Activated naive CD8-positive, alpha-beta T cell treated with anti-CD3 and anti-CD28 coated beads, Interleukin-2, amount 50 U/mL, for 24 hours (primary cell): Measurements from ENCODE around the gene SDF4.

Experiments
- ATAC-seq: fragments of 150-1000 bp; cut with Tn5 transposase; one replicate; pipeline ENCODE4 v1.10.0; 2021
- DNase-seq: peaks from one replicate; pipeline ENCODE4 v3.0.0; 2021
- H3K27ac Mint-ChIP-seq: one replicate; pipeline ENCODE4 v1.8.0; 2021; ENCODE audit warnings: mild to moderate bottlenecking, mixed read lengths
- H3K27me3 Mint-ChIP-seq: one replicate; pipeline ENCODE4 v1.8.0; 2021; ENCODE audit warnings: mixed read lengths
- H3K36me3 Mint-ChIP-seq: one replicate; pipeline ENCODE4 v1.8.0; 2021; ENCODE audit warnings: low read depth, mixed read lengths
- H3K4me1 Mint-ChIP-seq: one replicate; pipeline ENCODE4 v1.8.0; 2021; ENCODE audit warnings: mixed read lengths
- H3K4me3 Mint-ChIP-seq: one replicate; pipeline ENCODE4 v1.8.0; 2021; ENCODE audit warnings: mild to moderate bottlenecking, moderate library complexity, mixed read lengths
- H3K9me3 Mint-ChIP-seq: one replicate; pipeline ENCODE4 v1.8.0; 2021; ENCODE audit warnings: mixed read lengths

The SDF4 gene

GRCh38 chr1:1173061-1173792 lies 58.6 kb downstream of the SDF4 start:
- ATAC-seq: no peak
- no peaks in the 10 kb centered on the region for H3K9me3 Mint-ChIP-seq

DNA sequence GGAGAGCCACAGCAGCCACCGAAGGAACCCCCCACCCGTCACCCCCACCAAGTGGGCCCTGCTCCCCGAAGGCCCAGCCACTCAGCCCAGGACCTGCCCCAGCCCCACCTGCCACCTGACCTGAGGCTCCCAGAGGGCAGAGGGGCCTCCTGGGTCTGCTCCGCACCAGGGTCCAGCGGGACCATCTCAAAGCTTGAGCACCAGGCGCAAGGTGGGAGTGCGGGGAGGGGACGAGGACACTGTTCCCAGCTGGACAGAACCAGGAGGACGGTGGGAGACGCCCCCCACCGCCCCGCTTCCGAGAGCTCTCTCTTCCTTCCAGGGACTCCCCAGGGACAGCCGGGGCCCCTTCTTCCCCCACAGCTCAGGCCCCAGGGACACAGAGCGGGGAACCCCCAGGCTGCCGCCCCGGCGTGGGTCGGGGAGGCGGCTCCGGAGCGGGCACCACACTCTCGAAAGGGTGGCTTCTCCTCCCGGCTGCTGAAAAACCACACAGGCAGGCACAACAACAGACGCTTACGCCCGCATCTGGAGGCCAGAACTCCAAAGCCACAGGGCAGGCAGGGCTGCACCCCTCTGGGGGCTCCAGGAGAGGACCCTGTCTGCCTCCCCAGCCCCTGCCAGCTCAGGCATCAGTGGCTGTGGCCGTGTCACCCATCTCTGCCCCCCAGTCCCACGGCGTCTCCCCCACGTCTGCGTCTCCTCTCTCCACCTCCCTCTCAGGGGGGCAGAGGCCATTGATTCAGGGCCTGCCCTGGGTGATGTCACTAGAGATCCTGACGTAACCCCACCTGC lies 60.1 kb downstream of the SDF4 start:
- DNase-seq: peak; percentile 64
- H3K4me3 Mint-ChIP-seq: no peak overlapping the region

More at GRCh38 chr1:1173061-1173792, 58.6 kb downstream of the SDF4 start:
- no peak overlapping the region for H3K4me3 Mint-ChIP-seq
- no peaks in the 10 kb centered on the region for H3K36me3 Mint-ChIP-seq
- peaks cover 24% of the 10 kb centered on the region for H3K4me1 Mint-ChIP-seq
- DNase-seq: no peak
- H3K27me3 Mint-ChIP-seq: peaks cover 17% of the 10 kb centered on the region
- H3K27ac Mint-ChIP-seq: no peak overlapping the region

GRCh38 chr1:1171161-1171545 lies 60.6 kb downstream of the SDF4 start:
- H3K27ac Mint-ChIP-seq: no peak overlapping the region
- no peaks in the 10 kb centered on the region for H3K36me3 Mint-ChIP-seq
- no peaks in the 10 kb centered on the region for H3K9me3 Mint-ChIP-seq
- peaks cover 24% of the 10 kb centered on the region for H3K4me1 Mint-ChIP-seq
- ATAC-seq (no peak), DNase-seq (no peak)
- H3K4me3 Mint-ChIP-seq: no peak overlapping the region
- H3K27me3 Mint-ChIP-seq: peaks cover 12% of the 10 kb centered on the region

More for the DNA sequence above, 60.1 kb downstream of the SDF4 start:
- Mint-ChIP-seq H3K36me3 (no peaks in the 10 kb centered on the region), H3K9me3 (no peaks in the 10 kb centered on the region), H3K27me3 (peaks cover 13% of the 10 kb centered on the region), H3K4me1 (peaks cover 24% of the 10 kb centered on the region), H3K27ac (peak overlapping the region; percentile 70)
- ATAC-seq: peak; percentile 74

DNA sequence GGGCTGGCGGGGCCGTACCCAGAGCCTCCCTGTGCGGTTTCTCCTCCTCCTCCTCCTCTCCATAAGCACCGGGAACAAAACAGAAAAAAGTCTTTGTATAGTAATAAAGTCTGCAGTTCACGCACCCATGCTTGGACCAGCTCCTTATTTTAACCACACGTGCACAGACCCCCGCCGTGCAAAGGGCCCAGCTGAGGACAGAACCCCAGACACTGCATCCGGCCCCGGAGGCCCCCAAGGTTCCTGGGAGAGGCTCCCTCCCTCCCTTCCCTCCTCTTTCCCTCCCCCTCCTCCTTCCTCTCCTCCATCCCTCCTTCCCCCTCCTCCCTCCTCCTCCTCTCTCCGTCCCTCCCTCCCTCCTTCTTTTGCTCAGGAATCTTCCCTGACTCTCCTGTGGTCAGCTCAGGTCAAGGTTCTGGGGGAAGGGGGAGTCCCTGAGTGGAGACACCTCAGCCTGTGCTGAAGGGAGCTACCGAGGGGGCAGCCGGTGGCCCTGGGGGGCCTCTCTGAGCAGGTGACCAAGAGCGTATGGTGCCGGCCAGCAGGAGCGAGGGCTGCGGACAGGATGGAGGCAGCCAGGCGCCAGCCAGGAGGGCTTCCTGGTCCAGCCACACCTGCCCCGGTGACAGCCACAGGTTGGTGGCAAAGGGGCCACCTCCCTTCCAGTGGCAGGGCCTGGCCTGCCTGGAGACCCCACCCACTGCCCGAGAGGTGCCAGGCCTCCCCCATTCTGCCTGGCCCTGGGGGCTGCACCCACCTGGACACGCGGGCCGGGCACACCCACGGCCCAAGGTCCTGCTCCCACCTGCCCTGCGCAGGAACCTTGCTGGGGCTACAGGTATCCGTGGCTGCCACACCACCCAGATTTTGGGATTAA lies 61.3 kb downstream of the SDF4 start:
- Mint-ChIP-seq H3K27ac (no peak overlapping the region), H3K4me3 (no peak overlapping the region), H3K36me3 (no peaks in the 10 kb centered on the region), H3K27me3 (peaks cover 8% of the 10 kb centered on the region), H3K9me3 (no peaks in the 10 kb centered on the region), H3K4me1 (peaks cover 29% of the 10 kb centered on the region)
- no peak for DNase-seq
- ATAC-seq: no peak

DNA sequence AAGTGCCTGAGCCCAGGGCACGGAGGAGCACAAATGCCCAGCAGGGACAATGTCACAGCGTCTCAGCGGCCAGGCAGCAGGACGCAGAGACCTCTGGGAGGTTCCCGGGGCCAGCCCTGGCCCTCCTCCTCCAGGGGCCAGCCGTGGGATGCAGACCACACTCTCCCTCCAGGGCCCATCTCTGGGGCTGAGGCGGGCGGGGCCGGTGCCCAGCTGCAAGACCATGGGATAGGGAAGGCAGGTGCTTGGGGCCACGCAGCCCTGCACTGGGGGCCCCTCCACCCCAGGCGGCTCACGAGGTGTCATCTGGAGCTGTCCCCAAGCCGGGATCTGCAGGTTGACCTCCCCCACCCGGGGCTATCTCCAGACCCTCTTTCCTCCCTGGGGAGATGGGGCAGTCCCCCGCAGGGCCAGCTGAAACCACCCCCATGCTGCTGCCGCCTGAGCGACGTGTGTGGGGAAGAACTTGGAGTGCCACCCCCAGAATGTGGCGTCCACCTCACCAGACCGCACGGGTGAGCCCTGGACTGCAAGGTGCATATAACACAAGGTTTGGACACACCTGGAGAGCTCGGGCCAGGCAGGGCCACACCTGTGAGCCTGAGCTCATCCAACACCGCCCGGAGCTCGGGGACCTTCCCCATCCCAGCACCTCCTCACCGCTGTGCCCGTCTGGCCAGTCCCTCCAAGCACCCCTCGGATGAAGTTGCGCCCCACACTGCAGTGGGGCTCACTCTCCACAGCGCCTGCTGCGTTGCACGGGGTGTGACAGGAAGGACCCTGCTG lies 62.2 kb downstream of the SDF4 start:
- no peaks in the 10 kb centered on the region for H3K9me3 Mint-ChIP-seq
- no peak for DNase-seq
- no peak for ATAC-seq
- peaks cover 5% of the 10 kb centered on the region for H3K27me3 Mint-ChIP-seq
- H3K4me1 Mint-ChIP-seq: peaks cover 29% of the 10 kb centered on the region
- no peaks in the 10 kb centered on the region for H3K36me3 Mint-ChIP-seq
- no peak overlapping the region for H3K27ac Mint-ChIP-seq
- no peak overlapping the region for H3K4me3 Mint-ChIP-seq

DNA sequence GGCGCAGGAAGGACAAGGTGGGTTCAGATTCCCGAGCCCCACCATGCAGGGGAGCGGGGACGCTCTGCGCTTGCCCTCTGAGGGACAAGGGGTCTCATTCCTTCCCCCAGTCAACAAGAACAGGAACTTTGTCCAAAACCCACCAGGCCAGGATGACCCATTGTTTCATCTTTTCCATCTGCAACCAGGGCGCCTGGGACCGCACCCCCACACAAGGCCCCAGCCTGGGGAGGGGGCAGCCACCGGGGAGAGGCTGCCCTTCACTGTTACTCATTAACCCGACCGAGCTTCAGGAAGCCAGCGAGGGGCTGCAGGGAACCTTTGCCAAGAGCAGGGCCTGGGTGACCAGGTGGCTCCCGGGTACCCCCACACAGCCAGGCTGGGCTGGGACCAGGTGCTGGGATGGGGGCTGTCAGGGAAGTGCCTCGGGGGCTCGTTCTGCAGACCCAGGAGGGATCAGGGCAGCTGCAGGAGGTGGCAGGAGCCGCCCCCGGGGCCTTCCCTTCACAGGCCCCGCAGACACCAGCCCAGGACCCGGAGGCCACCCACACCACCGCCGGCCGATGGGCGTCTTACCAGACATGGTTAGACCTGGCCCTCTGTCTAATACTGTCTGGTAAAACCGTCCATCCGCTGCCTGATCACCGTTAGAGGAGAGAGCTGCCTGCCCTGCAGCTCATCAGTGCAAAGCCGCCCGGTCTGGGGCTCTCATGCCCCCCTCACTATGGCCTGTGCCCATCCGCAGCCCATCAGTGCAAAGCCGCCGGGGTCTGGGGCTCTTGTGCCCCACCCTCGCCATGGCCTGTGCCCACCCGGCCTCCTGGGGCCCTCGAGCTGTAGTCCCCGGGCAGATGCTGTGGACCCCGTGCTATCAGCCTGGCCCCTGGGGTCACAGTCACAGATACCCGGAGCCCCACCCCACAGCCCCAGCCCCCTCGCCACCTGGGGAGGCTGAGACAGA lies 63.1 kb downstream of the SDF4 start:
- Mint-ChIP-seq H3K9me3 (no peaks in the 10 kb centered on the region), H3K4me1 (peaks cover 27% of the 10 kb centered on the region), H3K27ac (no peak overlapping the region), H3K36me3 (no peaks in the 10 kb centered on the region), H3K4me3 (no peak overlapping the region), H3K27me3 (peaks cover 3% of the 10 kb centered on the region)
- DNase-seq: no peak
- no peak for ATAC-seq

DNA sequence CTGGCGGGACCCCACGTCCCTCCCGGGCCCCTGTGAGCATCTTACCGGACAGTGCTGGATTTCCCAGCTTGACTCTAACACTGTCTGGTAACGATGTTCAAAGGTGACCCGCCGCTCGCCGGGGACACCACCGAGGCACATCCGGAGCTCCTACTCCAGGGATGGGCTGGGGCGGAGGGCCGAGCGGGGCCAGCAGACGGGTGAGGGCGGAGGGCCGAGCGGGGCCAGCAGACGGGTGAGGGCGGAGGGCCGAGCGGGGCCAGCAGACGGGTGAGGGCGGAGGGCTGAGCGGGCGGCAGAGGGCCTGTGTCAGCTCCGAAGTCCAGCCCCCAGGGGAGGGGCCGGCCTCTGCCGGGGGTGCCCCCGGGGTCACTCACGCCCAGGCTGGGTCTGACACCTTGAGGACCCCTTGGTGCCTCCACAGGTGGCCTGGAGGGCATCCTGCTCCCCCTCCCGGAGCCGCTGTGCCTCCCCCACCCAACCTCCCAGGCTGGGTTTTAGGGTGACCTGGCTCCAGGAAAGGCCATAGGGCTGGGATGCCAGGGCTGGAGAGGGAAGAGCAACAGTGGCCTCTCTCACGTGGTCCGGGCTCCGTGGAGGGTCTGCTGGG lies 63.9 kb downstream of the SDF4 start:
- DNase-seq (no peak), ATAC-seq (no peak)
- Mint-ChIP-seq H3K27ac (no peak overlapping the region), H3K4me3 (no peak overlapping the region), H3K36me3 (no peaks in the 10 kb centered on the region), H3K9me3 (no peaks in the 10 kb centered on the region), H3K4me1 (peaks cover 23% of the 10 kb centered on the region), H3K27me3 (peaks cover 3% of the 10 kb centered on the region)

DNA sequence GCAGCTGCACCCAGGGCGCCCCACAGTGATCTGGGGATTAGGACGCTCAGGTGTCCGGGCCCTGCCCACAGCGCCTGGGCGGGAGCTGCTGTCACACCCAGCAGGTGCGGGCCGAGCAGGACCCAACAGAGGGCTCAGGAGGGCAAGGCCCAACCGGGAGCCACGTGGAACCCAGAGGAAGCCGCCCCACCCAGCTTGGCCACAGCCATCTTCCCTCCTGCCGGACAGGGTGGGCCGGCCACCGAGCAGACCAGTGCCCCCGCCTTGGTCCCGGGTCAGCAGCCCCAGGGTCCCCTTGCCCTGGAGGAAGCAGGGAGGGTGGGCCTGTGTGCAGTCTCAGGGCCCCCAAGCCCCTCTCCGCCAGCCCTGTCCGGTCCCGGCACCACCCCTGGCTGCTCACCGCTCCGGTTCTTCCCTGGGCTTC lies 64.4 kb downstream of the SDF4 start:
- ATAC-seq: no peak
- Mint-ChIP-seq H3K27me3 (peaks cover 3% of the 10 kb centered on the region), H3K4me1 (peaks cover 20% of the 10 kb centered on the region), H3K9me3 (no peaks in the 10 kb centered on the region), H3K27ac (no peak overlapping the region), H3K36me3 (no peaks in the 10 kb centered on the region), H3K4me3 (no peak overlapping the region)
- no peak for DNase-seq
